ENCODE data around the gene GJB2. TPM values are rescaled to one million over a fixed set of nuclear protein-coding genes. Genes with fewer than 3 reads are reported as not detected.

Gene GJB2
- total and polyA plus RNA-seq, 2 of the 8 experiments (the other 6 are each of a cell fraction or from before 2014, with no cell fraction given), result 0.20 to 0.21 TPM

GRCh38 chr13:20142023-20142926, 50.5 kb downstream of the GJB2 start:
- 95% methylated on average over 68 of the region's 84 CpGs; no CpG with 5 or more reads in 1 of the 2 experiments for WGBS, 2 experiments (ENCODE audit: extremely low coverage in 1 of 2, insufficient coverage in 1 of 2, insufficient read length in 1 of 2, insufficient replicate concordance in 2 of 2, low coverage in 1 of 2, low lambda C conversion rate in 2 of 2, missing lambda C conversion rate in 1 of 2)
- FAIRE-seq (no peak), DNase-seq (ENCODE audit: low read depth in 1 of 2, low spot score in 2 of 2) (peak in 1 of 2 experiments; percentile 40)
- Histone ChIP-seq H3K56ac (replicated peaks; ENCODE audit: insufficient read length, low read depth, low read length) (no peak overlapping the region), H3K36me3 (ENCODE audit: control insufficient read depth in 2 of 4, insufficient read depth in 4 of 4, low read length in 3 of 4) (no peaks in the 10 kb centered on the region), H3K23me2 (ENCODE audit: low read depth, low read length) (no peaks in the 10 kb centered on the region), H3K23ac (ENCODE audit: insufficient read length) (no peak overlapping the region), H3K79me1 (ENCODE audit: low read depth, low read length) (no peaks in the 10 kb centered on the region), H4K8ac (ENCODE audit: extremely low read depth, insufficient read depth, low read length) (no peak overlapping the region; the same call in 1 of the 2 replicates), H3K4ac (replicated peaks; ENCODE audit: insufficient read length, low read depth, low read length) (no peak overlapping the region), H2BK15ac (ENCODE audit: low read length) (no peak overlapping the region), H2AK5ac (ENCODE audit: low read depth, low read length) (no peak overlapping the region), H3K18ac (ENCODE audit: extremely low read depth, low read length) (no peak overlapping the region), H4K5ac (ENCODE audit: insufficient read length, low read depth, low read length) (no peak overlapping the region), H3K14ac (ENCODE audit: insufficient read length) (no peak overlapping the region), H3K27me3 (replicated peaks in 1 of 4; ENCODE audit: control insufficient read depth in 3 of 4, extremely low read depth in 1 of 4, insufficient read depth in 3 of 4, low read length in 3 of 4) (peaks cover 0 to 4% (median 2%) of the 10 kb centered on the region in 4 experiments; a peak in 5 of 7 replicates), H3K9ac (replicated peaks in 1 of 4; ENCODE audit: extremely low read depth in 1 of 4, low read depth in 3 of 4, low read length in 3 of 4) (no peak overlapping the region), H2AFZ (ENCODE audit: low read length) (no peak overlapping the region; the same call in 1 of the 2 replicates), H2BK5ac (ENCODE audit: low read depth, low read length) (no peak overlapping the region), H3K4me3 (ENCODE audit: extremely low read depth in 1 of 4, insufficient read depth in 2 of 4, low read depth in 3 of 4, low read length in 4 of 4) (no peak overlapping the region), H3K9me3 (ENCODE audit: insufficient read depth in 2 of 2, low read depth in 1 of 2, low read length in 1 of 2) (no peaks in the 10 kb centered on the region), H4K91ac (replicated peaks; ENCODE audit: insufficient read length, low read length) (no peak overlapping the region), H2BK20ac (ENCODE audit: low read length) (no peak overlapping the region), H3K79me2 (ENCODE audit: control insufficient read depth in 1 of 2, insufficient read depth in 2 of 2, low read length in 2 of 2) (no peaks in the 10 kb centered on the region), H4K20me1 (replicated peaks in 1 of 2; ENCODE audit: control insufficient read depth in 1 of 2, insufficient read depth in 2 of 2, low read length in 2 of 2) (no peaks in the 10 kb centered on the region), H3K4me2 (ENCODE audit: insufficient read depth in 1 of 2, low read depth in 2 of 2, low read length in 2 of 2) (no peak overlapping the region), H2BK120ac (replicated peaks; ENCODE audit: low read depth, low read length) (no peak overlapping the region), H3K27ac (ENCODE audit: low read depth, low read length) (no peak overlapping the region), H3K4me1 (replicated peaks in 1 of 4; ENCODE audit: control insufficient read depth in 3 of 4, insufficient read depth in 4 of 4, low read length in 3 of 4) (no peaks in the 10 kb centered on the region; a peak in 1 of 7 replicates), H2BK12ac (ENCODE audit: low read depth, low read length) (no peak overlapping the region)
- TF ChIP-seq KDM5A (IDR thresholded peaks at IDR 0.05; ENCODE audit: low read length) (no peak), EP300 (IDR thresholded peaks at IDR 0.05; ENCODE audit: borderline replicate concordance in 1 of 2, low read depth in 2 of 2, low read length in 2 of 2) (no peak), BCL11A (IDR thresholded peaks at IDR 0.05; ENCODE audit: low read depth in 2 of 2, low read length in 2 of 2) (no peak), E2F6 (IDR thresholded peaks at IDR 0.05) (no peak), SUZ12 (IDR thresholded peaks at IDR 0.05; ENCODE audit: low read length) (no peak), NRF1 (IDR thresholded peaks at IDR 0.05; ENCODE audit: low read depth, low read length) (no peak), SIRT6 (IDR thresholded peaks at IDR 0.05; ENCODE audit: low read length) (no peak), SP4 (IDR thresholded peaks at IDR 0.05; ENCODE audit: low read length) (no peak)
- POLR2A ChIA-PET (ENCODE audit: partially characterized antibody), result interaction anchor here (1.1 kb wide), 1 partner anchor 23 kb away, joined by 3 read pairs; no protein-coding TSS in a partner anchor
- CTCF ChIA-PET (ENCODE audit: partially characterized antibody), result interaction anchor here (0.6 to 3.1 kb wide), 8 partner anchors 10 to 55 kb away, joined by 3 to 12 read pairs (median 3); partner anchors contain the start of gene GJA3
